Camera-type eye (tissue), 1 donor: ENCODE data around the gene HSD3B1. TPM values are rescaled to one million over a fixed set of nuclear protein-coding genes. Genes with fewer than 3 reads are reported as not detected.

Experiments used
- total RNA-seq: library from RNA; depleted of rRNA; stranded (reverse); fragments of >200 nt; gene quantifications from one replicate; pipeline ENCODE4 v1.2.3, GENCODE V29; 2014

The HSD3B1 gene
- total RNA-seq = not detected

DNA sequence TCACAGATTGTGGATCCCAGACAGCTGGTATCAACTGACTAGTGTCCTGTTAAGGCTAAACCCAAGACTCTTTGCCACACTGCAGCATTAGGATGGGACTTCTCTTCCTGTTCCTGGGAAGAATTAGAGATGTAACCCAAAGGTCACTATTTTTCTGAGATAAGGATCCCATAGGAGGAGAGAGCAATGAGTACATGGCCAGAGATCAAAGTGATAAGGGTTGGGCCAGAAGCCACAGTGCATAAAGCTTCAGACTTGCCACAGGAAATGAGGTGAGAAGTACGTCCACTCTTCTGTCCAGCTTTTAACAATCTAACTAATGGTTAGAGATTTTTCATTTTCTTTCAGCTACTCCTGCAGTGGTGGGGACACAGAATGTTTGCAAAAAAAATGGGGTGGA lies at the start of gene HSD3B1:
TSS of gene HSD3B1 (plus strand) at position 270 of the 400 bp plus-strand sequence. CDS start 267 bp downstream, outside the sequence.

Other genes starting within 250 kb of the HSD3B1 start
- gene HAO2, start 138.4 kb upstream of the HSD3B1 start, total RNA-seq = not detected
- not detected for gene HSD3B2, start 92.1 kb upstream of the HSD3B1 start, total RNA-seq
- gene ZNF697, start 141.1 kb downstream of the HSD3B1 start, total RNA-seq = 18.4 TPM
- 81.1 TPM for gene PHGDH, start 204.7 kb downstream of the HSD3B1 start, total RNA-seq